ENCODE results near the gene CHD2.

Gene CHD2

DNA sequence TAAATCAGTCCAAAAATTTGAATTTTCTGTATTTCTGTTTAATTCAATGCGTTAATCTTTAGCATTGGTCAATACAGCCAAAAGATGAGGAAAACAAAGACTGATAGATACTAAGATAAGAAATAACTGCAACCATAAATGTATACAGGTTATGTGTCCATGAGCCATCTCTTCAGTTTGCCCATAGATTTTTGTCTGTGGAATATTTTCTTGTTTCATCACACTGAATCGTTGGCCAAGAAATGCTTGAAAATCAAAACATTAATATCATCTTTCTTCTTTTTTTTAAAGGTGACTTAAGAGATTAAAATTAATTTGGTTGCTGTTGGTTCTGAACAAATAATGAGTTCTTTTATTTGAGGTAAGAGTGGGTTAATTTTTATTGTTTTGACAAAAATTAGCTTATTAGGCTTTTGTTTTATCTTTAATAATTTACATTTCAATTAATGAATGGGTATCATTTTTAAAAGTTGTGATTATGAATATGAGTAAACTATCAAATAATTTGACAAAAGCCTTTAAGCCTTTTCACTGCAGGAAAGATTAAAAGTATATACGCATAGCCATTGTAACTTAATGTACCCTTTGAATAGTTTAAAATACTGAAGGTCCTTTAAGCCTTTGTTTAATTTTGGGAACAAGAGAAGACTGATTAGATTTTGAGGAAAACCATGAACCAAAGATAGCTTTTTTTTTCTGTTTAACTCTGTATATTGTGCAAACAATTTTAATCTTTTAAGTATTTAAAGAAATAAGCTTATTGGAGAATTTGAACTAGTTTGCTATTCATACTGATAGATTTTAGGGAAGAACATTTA lies 14.7 kb upstream of the CHD2 start:
- no peak for DNase-seq

DNA sequence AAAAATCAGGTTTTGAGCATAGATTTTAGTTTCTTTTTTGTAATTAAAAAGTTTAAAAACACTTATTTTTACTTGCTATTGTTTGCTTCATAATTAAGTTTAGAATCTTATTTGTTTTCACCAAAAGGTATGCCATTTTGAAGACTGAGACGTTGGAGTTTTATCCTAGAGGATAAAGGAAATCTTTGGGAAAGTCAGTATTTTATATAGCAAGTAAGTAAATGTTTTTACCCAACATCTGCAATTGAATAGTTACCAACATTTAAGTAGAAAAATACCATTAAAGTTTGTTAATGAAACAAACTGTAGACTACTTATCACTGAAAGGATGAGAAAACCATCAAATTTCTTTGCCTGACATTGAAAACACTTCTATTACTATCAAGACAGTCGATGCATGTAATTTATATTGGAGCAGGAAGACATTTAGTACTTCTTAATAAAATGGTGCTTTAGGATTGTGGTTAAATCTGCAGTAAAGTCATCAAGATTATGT lies 14.0 kb upstream of the CHD2 start:
- no peak for DNase-seq

DNA sequence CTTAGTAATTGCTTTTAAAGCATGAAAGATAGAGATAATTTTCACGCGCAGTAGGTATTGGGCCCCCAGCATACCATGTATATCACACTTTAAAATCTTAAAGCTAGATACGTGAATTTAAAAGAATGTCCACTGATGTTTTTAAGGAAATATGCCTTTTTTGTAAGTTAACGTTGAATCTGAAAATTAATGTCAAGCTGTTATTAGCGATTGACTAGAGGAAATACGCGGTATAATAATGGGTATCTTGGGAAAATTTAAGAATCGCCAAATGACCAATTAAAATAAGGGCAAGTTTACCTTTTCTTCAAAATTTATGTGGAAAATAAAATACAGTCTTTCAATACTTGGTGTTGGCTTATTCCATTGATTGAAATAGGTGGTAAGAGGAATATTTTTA lies 13.3 kb upstream of the CHD2 start:
- no peak for DNase-seq

DNA sequence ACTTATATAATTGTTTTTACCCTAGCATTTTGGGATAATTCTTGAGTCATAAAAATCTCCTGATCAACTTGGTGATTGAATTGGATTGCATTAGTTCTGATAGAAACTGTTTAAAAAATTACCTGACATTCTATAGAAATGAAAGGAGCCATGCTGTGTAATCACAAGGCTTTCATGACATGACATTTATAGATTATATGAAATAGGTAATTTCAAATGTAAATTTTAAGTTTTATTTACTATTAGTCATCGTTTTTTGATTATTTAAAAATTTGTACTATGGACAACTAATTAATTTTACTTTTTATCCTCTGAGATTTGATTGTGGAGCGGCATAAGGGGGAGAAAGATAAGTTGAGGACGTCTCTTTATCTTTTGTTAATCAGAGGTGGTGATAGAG lies 12.3 kb upstream of the CHD2 start:
- DNase-seq, result no peak

DNA sequence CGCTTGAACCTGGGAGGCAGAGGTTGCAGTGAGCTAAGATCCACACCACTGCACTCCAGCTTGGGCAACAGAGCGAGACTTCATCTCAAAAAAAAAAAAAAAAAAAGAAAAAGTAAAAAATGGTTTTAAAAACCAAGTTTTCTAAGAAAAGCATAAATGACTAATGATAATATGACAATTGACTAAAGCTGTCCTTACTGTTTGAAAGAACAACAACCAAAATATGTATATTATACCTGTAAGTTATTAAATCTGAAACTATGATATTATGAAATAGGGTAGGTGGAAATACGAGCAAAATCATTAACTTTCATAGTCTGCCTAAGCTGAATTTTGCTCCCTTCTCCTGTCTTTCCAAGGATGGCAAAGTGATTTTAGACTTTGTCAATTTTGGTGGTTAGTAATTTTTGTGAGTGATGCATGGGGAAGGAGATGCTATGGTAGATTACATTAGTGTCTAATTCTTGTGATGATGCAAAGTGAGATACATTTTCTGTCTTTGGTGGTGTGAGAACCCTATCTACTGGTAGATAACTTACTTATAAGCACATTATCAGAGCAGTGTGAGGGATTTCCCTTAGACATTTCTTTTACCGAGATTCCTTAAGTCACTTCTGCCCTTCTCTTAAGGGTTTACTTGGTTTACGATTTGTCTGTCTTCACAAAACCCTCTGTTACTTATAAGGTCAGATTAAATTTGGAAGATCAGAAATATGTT lies 10.6 kb upstream of the CHD2 start:
- DNase-seq, result no peak

DNA sequence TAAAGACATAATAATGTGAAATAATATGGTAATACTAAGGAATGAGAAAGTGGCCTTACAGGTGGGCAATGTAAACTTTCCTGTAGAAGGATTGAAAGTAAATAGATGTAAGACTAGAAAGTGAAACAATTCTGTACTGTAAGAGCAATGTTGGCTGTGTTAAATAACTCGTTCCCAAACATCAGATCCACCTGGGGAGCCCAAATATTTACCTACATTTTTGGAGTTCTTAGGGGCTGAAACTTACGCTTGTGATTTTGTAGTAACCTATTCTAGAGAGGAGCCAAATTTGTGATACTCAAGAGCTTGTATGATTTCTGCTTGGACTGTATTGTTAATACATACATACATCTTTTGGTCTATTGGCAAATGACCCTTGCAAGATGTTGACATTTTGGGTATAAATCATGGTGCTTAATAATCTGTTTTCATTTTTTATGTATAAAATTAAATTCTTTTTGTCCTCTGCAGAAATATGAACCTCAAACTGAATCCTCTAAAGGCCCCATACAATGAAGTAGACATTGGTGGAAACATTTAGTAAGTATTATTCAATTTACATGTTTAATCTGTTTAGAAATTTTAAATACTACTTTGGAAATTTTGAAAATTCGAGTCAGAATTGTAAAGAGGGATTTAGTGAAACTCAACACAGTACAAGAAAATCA lies 8.5 kb upstream of the CHD2 start:
- DNase-seq, result no peak

DNA sequence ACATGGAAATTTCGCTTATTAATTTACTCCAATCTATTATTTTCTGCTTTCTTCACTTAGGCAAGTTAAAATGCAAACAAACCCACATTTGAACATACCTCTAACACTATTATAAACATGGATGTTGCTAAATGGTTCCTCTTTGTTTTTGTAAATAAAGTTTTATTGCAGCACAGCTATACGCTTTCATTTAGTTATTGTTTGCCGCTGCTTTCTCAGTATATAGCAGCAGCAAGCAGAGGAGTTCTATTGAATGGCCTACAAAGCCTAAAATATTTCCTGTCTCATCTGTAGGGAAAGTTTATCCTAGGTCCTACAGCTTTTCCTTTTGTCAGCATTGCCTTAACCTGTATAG lies 7.9 kb upstream of the CHD2 start:
- DNase-seq, result no peak

DNA sequence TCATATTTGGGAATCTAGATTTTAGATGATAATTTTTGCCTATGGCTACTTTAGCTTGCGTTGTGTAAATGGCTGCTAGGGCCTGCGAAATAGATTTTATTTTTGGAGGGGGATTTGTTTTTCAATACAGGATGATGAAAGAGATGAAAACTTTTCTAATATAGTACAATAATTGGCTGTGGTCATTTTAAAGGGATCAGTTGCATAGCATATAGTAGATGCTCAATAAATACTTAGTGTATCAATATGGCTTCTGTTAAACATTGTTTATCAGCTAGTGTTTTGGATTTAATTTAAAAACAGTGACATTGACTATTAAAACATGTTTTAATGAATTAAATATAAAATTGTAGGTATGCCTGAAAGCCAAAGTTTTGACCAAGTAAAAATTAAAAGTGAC lies 6.9 kb upstream of the CHD2 start:
- no peak for DNase-seq

DNA sequence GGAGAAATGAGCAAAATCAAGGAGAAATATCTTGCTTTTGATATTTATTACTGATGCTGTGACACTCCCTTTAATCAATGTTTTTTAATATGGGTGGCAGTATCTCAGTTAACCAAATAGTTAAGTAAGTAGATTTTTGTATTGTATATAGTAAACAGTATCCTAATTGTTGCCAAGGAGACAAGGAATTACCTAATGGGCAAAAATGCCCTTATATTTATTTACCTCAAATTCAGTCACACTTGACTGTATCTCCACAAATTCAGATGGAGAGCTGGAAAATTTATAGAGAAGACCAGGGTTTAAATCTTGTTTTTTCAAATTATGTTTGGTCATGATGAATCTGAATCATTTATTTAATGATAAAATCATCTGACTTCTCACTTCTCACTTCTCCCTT lies 3.6 kb upstream of the CHD2 start:
- DNase-seq, result no peak

DNA sequence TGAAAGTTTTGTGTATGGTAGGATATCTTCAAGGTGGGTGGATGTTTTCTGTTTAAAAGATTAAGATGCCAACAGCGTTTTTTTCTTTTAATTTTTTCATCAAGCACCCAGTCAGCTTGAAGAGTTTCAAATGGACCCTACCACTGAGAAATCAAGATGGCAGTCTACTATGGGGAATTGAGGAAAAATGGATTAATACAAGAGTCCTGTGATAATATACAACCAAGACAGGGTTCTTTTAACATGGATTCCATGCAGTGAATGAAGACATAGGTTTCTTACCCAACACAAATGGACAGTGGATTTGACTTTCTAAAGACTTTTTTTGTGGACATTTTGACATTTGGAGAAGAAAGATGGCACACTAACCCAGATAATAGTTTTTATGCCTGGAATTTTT lies 2.5 kb upstream of the CHD2 start:
- no peak for DNase-seq

DNA sequence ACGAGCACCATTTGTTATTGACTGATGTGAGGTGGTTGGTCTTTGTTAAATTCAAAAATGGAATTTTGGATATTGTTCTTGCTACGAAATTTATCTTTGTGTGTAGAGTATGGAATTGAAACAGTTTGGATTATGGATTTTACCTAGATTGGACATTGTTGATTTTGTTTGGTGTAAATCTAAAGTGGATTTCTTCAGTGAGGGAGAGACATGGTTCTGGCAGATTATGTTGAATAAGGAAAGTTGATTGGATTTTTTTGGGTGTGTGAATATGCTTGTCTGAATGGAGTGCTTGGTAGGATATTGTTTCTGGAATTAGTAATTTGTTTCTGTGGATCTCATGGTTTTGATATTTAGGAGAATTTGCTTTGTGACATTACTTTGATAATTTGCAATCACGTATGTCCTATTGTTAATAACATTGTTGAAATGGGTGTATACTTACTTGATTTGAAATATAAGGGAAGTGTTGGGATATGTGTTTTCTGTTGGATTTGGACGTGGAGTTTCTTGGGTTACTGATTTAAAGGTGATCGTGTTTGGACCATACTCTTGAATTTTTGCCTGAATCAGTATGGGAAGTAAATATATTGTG lies 1.0 kb upstream of the CHD2 start:
- no peak for DNase-seq

DNA sequence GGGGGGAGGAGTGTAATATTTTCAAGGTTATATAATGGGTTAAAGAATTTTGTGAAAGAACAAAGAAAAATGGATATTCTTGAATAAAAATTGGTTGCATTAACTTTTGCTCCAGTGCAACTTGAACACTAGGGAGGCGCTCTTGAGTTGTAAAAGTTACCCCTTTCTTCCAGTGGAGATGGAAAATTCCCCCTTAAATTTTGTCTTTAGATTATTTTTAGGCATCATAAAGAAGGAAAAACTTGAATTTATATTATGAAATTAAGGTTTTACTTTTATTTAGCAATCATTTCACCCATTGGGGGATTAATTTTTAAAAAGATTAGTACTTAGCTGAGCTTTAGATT lies 550 bp upstream of the CHD2 start:
- DNase-seq, result no peak

DNA sequence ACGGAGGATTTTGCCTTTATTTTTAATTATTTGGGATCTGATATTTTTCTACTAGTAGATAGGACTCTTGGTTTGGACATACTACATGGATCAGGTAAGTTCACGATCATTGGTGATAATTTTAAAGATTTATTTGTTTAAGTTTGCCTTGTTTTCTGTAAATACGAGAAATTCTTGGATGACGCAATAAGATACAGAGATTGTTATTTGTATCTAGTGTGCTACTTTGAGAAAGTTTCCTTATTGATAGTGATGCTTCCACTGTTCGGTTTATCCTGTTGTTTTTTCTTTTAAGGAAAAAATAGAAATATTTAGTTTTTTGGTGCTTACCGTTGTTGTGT lies 577 bp downstream of the CHD2 start:
- no peak for DNase-seq

DNA sequence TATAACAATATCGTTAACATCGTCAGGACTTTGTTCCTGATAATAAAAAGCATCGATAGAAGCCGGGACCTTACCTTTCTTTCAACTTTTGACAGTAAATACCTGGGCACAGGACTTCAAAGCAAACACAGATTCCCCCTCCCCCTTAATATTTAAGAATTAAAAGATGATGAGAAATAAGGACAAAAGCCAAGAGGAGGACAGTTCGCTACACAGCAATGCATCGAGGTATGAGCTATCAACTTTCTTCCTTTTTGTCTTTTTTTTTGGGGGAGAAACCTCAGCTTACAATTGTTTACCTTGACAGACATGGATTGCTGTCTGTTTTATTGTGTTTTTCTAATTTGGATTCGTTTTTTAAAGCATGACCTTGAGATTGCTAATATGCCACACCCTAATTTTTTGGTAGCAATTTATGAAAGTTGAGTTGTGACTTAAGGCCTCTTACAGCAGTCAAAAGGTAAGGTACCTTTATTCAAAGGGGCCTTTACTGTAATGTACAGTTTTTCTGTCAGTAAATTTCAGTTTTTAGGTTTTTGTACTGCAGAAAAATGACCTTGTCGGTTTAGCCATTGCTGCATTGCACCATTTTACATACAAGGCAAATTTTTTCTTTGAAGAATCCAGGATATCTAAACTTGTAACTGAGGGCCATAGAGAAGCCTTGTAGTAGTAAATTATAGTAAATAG lies 1.1 kb downstream of the CHD2 start:
- DNase-seq, result no peak

DNA sequence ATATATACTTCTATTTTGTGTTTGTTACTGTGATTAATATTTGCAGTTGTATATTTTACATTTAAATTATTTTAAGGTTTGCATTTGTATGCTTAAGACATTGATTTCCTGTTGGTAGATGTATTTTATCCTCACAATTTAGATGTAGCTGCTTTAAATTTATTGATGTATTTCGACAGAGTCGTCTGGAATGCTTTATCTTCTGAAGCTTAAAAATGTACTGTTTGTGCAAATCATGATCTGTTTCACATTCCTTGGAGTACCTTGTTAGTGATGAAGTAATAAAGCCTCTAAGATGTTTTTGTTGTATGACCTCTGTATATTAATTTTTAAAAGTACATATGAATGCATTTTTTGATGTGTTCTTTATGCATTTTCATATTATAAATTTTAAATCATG lies 1.9 kb downstream of the CHD2 start:
- no peak for DNase-seq

DNA sequence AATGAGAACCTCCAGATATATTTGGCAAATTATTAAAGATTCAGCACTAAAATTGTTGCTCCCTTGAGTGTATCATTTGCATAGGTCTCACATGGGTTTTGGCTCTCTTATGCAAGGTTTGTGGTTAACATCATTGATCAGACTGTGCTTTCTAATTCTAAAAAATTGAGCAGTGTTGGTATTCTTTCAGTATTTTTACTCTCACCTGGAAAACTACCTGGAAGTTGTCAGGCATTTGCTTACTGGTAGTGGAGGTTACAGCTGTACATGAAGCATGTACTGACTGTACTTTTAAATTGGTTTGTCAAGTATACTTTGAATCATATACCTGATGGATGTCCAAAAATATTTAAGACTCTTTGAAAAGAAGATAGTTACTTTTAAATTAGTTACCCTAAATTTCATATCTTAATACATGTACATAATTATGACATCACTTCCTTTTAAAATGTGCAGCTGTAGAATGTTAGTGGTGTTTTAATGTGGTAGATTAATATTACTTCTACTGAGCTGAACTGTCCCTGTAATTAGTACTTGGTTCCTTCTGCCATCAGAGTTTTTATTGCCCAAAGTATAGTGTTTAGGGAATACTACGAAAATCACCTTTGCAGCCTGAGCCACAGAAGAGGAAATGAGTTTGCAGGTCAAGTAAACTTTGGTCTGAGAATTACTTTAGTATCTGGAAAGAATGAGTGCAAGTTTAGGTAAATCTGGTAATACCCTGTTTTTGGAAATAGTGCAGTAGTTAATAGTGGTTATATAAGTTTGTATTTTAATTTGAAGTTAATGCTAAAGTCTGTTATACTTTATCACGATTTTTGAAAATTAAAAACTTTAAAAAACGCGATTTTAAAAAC lies 2.8 kb downstream of the CHD2 start:
- DNase-seq, result no peak

DNA sequence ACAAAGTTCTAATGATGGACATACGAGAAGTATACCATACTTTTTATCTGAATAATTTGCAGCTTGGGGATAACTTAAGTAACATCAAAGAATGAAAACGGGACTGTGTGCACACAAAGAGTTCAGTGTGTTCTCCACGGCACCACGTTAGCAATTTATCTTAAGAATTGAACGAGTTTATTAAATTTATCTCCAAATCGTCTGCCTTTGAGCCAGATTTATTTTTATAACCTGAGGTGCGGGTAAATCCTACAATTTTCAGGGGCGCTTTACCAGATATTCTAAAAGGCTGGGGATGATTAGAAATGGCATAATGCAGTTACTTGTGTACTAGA lies 3.5 kb downstream of the CHD2 start:
- no peak for DNase-seq

DNA sequence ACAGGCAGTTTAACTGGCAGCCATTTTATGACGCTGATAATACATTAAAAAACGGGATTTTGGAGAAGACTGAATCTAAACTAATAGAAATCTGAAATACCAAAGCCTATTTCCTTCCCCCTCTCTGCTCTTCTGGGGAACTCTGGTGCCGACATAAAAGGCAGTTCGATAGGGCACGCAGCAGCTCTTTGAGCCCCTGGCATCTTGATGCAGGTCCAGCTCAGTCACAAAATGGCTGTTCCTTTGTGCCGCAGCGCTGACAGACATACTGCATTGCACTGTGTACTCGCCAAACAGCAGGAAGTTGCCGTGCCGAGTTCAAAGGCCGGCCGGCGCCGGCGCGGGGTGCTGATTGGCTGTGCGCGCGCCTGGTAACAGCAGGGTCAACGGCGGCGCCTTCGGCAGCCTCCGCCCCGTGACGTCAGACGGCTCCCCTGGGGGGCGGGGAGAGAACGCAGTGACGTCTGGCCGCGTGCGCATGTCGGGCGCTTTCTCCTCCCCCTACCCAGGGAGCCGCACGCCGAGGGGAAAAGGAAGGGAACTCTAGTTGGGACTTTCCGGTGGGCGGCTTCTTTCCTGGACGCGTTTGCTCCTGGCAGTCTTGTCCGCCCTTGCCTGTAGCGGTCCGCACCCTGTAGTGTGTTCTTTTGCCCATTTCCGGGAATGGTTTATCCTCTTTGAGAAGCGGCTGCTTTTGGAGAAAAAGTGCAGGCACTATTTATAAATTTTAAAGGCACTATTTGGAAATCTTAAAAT lies 4.0 kb downstream of the CHD2 start:
- peak; percentile 96 to 100 for DNase-seq

DNA sequence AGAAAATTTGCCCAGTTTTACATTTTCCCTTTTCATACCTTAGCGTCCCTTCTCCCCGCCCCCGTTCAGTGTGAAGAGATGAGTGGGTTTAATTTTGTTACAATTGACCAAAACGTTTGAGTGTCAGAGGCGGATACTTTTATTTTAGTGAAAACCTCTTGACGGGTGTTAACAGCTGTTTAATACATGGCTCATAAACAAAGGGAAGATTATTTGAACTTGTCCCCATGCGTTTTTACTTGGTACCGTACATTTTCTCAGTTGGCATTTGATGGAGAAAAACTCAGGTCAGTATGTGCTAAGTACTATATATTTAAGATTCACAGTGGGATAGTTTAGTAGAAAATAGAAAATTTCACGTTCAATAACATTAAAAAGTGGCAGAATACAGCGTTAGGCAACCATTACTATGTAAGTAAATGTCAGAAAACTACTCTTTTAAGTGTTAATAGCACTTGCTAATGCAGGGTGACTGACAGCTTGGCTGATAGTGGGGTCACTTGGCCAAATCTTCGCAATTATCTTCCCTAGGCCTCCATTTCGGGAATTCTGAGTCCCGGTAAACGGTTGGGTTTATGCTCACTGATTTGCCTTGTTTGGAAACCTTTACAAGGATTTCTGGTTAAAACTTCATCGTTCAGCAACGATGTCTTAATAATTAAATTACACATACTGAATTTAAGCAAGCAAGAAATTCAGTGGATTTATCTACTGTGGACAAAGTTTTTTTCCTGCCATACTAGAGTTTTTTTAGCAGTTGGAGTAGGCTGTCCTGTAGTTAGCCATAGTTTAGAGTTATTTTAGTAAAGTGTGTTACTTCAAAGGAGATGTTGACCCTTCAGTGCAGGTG lies 4.8 kb downstream of the CHD2 start:
- no peak for DNase-seq

DNA sequence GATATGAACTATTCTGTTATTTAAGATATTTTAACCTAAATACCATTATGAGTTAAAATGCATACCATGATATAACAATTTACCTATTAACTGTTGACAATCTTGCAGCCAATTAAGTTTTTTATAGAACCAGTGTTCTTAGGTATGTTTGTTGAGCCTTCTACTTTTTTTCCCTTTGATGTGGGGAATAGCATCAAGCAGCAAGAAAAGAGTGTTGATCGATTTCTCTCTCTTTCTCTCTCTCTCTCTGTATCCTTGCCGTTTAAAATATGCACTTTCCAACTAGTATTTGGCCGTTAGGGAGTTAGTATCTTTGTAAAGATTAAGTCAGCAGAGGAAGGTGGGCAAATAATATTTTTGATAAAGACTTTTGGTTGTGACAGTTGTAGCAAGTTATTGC lies 5.9 kb downstream of the CHD2 start:
- no peak for DNase-seq
